HS-27A (cell line): Measurements from ENCODE around the gene NFKBIE.
"Not testable (repeated sequence)": the region's sequence is repeated elsewhere in the genome, so short reads cannot be mapped to it uniquely, and the experiment has no call there.

Experiments used
- DNase-seq: peaks from one replicate; pipeline ENCODE4 v3.0.0-alpha.2; 2012; ENCODE audit warnings: low read depth, missing footprints

The NFKBIE gene, protein sequence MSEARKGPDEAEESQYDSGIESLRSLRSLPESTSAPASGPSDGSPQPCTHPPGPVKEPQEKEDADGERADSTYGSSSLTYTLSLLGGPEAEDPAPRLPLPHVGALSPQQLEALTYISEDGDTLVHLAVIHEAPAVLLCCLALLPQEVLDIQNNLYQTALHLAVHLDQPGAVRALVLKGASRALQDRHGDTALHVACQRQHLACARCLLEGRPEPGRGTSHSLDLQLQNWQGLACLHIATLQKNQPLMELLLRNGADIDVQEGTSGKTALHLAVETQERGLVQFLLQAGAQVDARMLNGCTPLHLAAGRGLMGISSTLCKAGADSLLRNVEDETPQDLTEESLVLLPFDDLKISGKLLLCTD

GRCh38 chr6:44265007-44265721, at the start of gene NFKBIE:
Gene NFKBIE, minus strand, starts transcription at chr6:44265551. Its CDS starts 205 bp downstream, at chr6:44265346.
- DNase-seq = no peak

- DNase-seq = not testable (repeated sequence)
Measured at GRCh38 chr6:44314657-44315056, 49.3 kb upstream of the NFKBIE start.

DNA sequence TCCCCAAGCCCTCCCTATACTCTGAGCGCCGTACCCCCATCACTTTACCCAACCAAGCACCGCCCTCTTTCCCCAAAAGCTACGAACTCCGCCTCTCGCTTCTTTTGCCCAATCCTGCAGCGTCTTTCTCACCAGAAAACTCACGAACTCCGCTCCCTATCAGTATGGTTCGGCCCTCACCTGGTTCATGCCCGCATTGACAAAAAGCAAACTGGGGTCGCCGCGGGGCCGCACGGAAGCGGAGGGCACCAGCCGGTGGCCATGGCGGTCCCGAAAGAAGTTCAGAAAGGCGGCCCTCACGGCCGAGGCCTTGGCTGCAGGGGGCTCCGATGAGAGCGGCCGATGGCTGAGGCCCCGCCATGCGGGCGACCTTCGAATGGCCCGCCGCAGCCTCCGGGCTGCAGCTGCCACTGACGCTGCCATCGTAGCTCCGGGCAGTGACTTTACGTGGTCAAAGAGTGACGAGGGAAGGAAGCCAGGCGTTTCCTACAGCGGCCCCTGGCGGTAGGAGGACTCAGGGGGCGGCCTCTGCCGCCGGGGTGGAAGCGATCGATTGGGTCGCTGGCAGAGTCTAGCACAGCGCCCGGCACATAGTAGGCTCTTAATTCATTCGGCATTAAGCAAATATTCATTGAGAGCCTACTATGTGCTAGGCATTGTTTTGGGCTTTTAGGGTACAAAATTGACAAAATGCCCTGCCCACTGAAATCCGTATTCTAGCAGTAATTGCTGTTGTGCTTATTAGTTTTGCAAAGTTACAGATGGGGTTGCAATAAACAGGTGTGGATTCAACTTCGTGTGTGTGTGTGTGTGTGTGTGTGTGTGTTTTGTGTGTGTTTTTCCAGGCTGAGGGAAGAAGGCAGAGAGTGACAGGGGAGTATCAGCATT, 47.8 kb upstream of the NFKBIE start, which contains the start of gene AARS2:
TSS of gene AARS2 (minus strand) at position 447 of the 888 bp plus-strand sequence. CDS start at position 423, 24 bp downstream.
- peak; percentile 59 for DNase-seq

- DNase-seq = no peak
Measured at GRCh38 chr6:44311767-44312166, 46.4 kb upstream of the NFKBIE start.

- no peak for DNase-seq
Measured at GRCh38 chr6:44311304-44311703, 46.0 kb upstream of the NFKBIE start.

GRCh38 chr6:44310241-44310640, 44.9 kb upstream of the NFKBIE start:
- DNase-seq = no peak

DNA sequence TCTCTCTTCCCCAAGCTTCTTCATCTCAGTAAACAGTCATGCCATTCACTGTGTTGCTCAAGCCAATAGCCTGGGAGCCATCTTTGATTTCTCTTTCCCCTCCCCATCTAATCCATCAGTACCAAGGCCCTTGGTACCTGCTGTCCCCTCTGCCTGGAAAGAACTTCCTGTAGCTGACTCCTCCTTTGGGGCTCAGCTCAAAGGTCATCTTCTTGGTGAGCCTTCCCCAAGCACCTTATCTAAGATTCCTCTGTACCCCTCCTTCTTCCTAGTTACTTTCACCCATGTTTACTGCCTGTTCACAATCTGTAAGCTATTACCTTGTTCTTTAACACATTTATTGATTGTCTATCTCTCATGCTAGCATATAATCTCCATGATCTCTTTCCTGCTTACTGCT, 44.3 kb upstream of the NFKBIE start:
- no peak for DNase-seq

- DNase-seq = no peak
Measured at GRCh38 chr6:44309092-44309491, 43.7 kb upstream of the NFKBIE start.

GRCh38 chr6:44307217-44307616, 41.9 kb upstream of the NFKBIE start:
- no peak for DNase-seq

- no peak for DNase-seq
Measured at GRCh38 chr6:44306710-44307109, 41.4 kb upstream of the NFKBIE start.

GRCh38 chr6:44305200-44305725, 39.9 kb upstream of the NFKBIE start:
- no peak for DNase-seq

DNA sequence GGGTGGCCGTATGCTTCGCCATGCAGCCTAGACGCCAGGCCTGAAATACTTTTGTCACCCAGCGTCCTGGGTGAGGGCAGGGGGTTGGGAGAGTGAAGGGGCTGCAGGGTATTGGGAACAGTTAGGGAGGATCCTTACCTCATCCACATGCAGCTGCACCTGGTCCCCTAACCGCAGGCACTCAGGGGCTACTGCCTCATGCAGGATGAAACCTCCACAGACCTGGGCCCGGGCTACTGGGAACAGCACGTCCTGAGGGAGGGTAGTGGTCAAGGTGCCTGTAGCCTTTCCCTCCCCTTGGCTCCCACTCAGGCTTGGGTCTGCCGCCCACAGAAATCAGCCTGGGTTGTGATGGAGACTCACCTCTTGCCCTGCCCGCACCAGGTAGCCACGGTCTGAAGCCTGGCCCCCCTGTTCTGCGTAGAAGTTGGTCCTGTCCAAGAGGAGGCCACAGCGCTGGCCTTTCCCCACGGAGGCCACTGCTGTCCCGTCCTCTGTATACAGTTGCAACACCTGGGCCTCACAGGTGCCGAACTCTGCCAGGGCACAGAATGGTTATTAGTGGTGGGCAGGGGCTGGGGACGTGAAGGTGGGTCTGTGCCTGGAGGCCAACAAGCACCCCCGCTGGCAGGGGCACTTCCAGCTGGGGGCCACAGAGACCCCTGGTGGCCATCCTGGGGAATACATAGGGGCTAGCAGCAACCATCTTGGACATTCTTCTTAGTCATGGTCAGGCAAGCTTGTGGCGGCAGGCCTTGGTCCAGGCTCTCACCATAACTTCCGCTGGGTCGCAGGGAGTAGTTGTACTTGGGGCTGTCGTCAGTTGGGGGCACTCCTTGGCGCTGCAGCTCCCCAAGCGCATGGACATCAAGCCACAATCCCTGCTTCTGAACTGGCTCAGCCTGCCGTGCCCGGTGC, 39.2 kb upstream of the NFKBIE start:
- DNase-seq = no peak

DNA sequence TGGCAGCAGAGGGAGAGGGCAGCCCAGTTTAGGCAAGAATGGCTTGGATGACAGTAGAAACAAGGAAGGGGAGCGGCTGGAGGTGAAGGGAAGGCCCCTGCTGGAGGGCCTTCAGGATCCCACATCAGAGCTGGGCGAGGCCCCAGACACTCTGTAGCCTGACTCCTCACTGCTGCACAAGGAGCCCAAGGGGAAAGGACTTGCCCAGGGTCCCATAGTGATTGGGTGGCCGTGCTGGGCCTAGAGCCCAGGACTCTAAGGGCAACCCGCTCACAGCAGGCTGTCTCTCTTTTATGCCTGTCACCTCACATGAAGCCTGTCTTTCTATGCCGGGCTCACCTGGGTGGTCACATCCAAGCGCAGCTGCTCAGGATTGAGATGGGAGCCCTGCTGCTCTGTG, 38.5 kb upstream of the NFKBIE start:
- no peak for DNase-seq

- no peak for DNase-seq
Measured at GRCh38 chr6:44302856-44303255, 37.5 kb upstream of the NFKBIE start.

GRCh38 chr6:44301782-44302564, 36.6 kb upstream of the NFKBIE start:
- no peak for DNase-seq

DNA sequence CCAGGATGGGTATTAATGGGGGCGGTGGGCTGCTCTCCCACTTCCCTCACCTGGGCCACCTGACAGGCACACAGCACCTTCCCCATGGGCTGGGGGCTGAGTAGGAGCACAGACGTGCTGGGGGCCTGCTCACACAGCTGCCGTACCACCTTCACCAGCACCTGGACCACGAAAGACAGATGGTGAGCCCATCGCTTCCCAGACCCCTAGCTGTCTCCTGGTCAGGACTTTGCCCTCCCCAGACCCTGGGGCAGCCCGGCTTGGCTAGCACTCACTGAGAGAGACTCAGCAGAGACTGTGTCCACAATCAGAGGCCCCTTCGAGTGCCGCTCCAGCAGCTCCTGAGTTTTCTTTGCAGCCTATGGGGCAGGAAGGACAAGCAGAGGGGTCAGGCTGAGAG, 35.8 kb upstream of the NFKBIE start:
- no peak for DNase-seq

GRCh38 chr6:44300292-44300823, 35.0 kb upstream of the NFKBIE start:
- no peak for DNase-seq

DNA sequence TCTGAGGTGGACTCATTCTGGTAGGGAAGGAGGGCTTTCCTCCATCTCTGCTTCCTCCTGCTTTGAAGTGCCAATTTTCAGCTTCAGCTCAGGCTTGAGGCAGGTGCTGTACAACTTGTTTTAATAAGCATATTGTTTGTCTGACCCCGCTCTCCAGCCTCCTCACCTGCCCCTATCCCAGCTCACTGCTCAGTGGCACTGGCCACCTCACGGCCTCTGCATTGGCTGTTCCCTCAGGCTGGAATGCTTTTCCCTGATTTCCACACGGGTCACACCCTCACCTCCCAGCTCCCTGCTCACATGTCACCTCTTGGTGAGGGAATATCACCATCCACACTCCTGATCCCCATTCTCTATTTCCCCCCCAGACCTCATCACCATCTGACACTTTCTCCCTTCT, 33.5 kb upstream of the NFKBIE start:
- no peak for DNase-seq

DNA sequence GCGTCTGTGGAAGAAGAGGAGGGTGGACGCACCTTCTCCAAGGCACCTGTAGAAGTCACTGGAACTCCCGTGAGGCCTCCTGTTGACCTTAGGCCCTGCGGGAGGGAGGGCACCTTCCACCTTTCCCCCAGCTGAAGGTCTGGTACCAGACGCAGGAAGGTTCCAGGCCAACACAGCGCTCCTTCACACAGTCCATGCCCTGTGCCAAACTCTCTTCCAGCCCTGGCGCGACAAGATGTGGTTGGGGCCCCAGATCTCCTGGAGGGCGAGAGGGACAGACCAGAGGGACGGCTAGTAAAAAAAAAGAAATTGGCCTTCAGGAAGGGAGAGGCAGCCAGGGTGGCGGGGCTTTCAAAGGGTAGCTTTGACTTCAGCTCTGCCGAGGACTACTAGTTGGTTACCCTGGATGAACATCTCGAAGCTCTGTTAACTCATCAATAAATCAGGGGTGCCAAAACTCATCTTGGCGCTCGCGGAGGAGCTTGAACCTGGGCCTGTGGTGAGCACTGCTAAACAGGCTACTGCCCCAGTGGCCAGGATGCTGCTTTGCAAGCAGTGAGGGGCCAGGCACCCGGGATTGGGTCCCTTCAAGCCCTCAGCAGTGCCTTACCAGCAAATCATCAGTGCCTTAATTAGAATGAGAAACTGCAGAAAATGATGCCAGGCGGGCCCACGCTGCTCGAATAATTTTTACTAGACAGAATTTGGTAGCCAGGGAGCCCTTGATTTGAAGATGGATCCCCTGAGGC, 32.9 kb upstream of the NFKBIE start:
- no peak for DNase-seq
